Measurements from ENCODE around the gene ACVR1.
A peak's percentile ranks its signal among the peaks of the same experiment; 100 is the strongest.
"Not testable (repeated sequence)": the region's sequence is repeated elsewhere in the genome, so short reads cannot be mapped to it uniquely, and the experiment has no call there.

ACVR1 gene

DNA sequence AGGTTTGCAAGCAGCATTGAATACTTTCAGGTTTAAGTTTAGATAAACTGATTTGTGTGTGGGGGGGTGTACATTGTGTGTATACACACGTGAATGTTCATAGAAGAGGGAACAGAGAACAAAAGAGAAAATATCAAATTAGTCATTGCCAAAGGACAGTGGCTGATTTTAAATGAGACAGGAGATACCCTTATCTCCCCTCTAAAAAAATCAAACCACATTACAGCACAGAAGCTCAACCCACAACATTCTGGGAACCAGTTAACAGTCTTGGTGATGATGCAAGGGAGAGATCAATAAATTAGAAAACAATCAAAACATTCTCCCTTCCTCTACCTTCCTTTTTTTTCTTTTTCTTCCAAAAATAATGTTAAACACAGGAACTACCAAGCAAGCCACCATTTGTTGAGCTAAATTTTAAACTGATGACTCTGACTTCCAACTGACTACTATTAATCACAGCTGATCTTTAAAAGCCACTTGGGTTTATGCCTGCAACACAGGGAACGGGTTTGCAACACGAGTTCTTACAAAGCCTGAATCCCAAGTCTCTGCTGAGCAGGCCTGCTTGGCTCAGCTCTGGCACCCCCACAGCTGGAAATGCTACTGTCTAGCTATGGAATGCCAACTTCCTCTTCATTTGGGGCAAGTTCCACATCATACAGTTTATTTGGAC lies 128.3 kb downstream of the ACVR1 start:
- DNase-seq = no peak
- in situ Hi-C loops (cut with MboI; ENCODE audit: low pct_unique_long_range_greater_than_20kb, low sequenced_read_pairs) = no loop called here

DNA sequence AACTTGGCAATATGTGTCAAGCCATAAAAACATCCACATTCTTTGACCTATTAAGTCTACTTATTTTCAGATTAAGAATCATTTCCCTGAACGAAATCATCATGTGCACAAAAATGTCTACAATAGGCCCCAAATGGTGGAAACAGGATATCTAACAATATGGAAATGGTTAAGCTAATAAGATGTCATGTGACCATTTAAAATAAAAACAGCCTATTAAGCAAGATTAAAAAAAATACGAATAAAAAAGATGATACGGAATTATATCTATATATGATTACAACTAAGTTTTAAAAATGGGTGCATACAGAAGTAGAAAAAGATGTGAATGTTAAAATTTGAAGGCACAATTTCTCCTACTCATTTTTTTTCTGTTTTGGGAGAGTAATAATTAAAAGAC lies 128.8 kb downstream of the ACVR1 start:
- in situ Hi-C loops (cut with MboI; ENCODE audit: low pct_unique_long_range_greater_than_20kb, low sequenced_read_pairs) = no loop called here
- DNase-seq = no peak

DNA sequence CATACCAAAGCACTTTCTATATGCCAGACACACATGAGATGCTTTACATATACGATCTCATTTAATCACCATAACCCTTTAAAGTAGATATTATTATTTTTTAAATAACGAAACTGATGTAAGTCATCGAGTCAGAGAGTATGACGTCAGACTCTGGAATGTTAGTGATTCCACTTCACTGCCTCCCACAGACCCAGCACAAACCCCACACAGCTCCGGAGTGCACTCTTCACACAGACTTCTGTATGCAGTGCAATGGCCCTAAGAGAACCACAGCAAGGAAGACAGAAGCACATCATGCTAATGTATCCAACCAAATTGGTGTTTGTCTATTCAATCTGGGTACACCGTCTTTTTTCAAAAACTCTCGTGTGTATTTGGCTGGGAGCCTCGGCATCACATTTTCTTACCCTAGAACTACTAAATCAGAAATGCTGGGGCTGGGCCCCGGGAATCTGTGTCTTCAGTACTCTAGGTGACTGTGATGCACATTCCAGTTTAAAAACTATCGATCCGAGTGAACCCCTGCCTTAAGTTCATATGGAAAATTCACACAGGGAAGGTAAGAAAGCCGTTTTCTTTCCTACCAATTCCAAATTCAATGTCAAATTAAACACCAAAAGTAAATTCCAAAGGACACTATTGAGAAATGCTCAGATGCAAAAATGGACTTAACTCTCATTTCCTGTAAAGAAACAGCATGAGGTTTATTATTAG lies 129.7 kb downstream of the ACVR1 start:
- in situ Hi-C loops (cut with MboI; ENCODE audit: low pct_unique_long_range_greater_than_20kb, low sequenced_read_pairs) = no loop called here
- DNase-seq = no peak

DNA sequence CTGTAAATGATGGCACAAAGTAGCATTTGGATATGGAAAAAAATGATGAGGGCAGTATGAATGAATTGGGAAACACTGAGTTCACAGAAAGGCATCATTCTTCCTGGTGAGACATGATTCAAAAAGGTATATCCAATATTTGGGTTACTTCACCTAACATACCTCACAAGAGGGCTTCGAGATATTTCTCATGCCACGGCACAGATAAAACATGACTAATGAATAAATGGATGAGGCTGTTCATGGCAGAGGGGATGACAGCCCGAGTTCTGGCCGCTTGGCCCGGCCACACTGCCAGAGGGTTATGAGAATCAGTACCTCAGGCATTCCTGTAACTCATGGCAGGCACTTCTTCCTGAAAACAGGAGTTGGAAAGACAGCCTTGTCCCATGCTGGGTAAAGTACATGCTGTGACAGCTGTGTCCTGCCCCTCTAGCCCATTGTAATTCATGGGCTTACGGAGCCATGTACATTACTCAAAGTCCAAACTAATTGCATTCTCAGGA lies 131.5 kb downstream of the ACVR1 start:
- DNase-seq = no peak

DNA sequence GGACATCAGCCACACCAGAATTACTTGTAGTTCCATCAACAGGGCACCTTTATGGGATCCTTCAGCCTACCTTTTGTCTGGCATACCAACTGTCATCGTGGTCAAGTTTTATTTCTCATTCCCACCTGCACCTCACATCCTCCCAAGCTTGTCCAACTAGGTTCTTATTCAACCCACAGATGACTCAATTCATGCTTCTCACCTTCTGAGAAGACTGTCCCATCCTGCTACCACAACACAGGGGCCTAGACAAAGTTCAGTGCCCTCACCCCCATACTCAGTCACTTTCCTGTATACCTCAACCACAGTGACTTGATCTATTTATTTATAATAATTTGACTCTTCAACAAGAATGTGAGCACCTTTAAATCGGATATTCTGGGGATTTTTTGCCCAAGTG lies 133.1 kb downstream of the ACVR1 start:
- in situ Hi-C loops (cut with MboI; ENCODE audit: low pct_unique_long_range_greater_than_20kb, low sequenced_read_pairs) = no loop called here
- no peak for DNase-seq

More for the DNA sequence above, 131.5 kb downstream of the ACVR1 start:
- in situ Hi-C loops (cut with MboI; ENCODE audit: low pct_unique_long_range_greater_than_20kb, low sequenced_read_pairs) = no loop called here

DNA sequence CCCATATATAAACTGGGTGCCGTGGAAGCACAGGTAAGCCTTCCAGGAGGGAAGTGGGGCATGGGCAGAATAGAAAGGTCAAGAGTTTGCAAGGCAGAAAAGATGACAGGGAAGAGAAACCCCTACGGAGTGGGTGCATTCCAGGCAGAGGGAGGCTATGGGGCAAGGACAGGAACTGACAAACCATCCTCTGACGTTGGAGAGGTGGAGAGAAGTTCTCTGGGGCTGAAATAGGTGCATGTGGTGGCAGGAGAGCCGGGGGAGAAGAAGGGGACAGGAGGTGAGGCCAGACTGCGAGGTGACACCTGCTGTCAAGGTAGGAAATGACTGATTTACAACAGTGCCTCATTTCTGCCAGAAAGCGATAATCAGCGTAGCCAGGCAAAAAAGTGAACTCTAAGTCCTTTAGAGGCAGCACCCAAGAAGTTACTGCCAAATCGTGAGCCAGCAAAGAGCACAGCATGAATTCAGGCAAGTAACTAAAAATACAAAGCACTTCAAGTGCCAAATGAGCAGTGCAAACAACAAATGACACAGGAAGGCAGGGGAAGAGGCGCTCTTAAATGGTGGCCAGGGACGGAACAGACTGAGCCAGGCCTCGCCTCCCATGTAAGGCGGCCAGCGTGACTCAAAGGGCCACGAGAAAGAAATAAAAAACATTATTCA lies 134.2 kb downstream of the ACVR1 start:
- in situ Hi-C loops (cut with MboI; ENCODE audit: low pct_unique_long_range_greater_than_20kb, low sequenced_read_pairs) = no loop called here

DNA sequence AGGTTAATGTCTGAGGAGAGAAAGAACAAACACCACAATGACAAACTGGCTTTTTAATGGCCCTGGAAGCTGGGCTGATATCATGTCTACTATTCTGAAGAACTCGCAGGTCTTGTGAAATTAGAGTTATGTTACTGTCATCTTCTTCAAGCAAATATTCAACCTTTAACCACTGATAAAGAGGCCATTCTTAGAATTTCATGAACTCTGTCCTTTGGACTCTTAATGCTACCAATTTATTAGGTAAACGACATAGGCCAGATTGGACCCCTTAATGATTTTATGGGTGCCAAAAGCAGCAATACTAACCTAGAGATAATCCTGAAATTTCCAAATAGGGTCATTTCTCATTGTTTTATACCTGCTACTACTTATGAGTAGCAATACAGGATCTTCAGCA lies 138.5 kb downstream of the ACVR1 start:
- no peak for DNase-seq
- in situ Hi-C loops (cut with MboI; ENCODE audit: low pct_unique_long_range_greater_than_20kb, low sequenced_read_pairs) = no loop called here

More for the DNA sequence above, 134.2 kb downstream of the ACVR1 start:
- DNase-seq = no peak

DNA sequence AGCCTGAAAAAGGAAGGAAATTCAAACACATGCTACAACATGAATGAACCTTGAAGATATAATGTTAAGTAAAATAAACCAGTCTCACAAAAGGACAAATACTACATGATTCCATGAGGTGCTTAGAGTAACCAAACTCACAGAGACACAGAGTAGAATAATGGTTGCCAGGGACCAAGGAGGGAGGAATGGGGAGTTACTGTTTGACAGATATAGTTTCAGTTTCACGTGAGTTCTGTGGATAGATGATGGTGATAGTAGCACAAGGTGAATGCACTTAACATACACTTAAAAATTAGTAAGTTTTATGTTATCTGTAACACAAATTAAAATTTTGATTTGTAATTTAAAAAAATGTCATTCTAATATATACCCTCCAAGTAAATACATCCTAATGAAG lies 140.6 kb downstream of the ACVR1 start:
- in situ Hi-C loops (cut with MboI; ENCODE audit: low pct_unique_long_range_greater_than_20kb, low sequenced_read_pairs) = no loop called here
- no peak for DNase-seq

DNA sequence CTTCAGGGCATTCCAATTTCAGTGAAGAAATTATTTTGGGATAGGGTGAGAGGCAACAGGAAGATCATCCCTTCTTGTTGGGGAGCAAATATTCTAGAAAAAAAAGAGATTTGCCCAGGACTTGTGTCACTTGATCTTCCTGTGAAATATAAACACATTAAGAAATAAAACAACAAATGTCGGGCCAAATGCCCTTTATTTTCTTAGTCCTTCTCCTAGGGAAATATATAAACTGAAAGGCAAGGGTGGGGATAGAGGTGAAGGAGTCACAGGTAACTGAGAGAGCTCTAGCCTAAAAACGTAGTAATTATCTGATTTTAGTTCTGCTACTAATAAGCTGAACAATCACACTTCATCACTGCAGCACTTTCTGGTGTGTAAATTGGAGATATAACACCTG lies 142.9 kb downstream of the ACVR1 start:
- DNase-seq = no peak
- in situ Hi-C loops (cut with MboI; ENCODE audit: low pct_unique_long_range_greater_than_20kb, low sequenced_read_pairs) = no loop called here

DNA sequence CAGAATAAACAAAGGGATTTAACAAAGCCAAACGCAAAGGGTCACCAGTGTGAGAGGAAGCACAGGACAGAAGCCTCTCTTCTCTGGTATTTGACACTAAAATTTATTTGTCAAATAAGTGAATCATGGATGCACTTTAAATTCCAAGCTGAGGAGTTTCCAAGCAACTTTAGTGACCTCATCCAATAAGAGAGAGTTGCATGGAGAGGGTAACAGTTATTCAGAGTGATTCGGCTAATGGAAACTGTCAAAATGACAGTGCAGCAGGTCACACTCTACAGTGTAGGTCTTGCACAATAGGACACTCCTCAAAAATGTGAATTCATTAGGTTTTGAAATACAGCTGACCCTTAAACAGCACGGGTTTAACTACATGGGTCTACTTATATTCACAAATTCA lies 143.5 kb downstream of the ACVR1 start:
- in situ Hi-C loops (cut with MboI; ENCODE audit: low pct_unique_long_range_greater_than_20kb, low sequenced_read_pairs) = no loop called here
- DNase-seq = no peak

DNA sequence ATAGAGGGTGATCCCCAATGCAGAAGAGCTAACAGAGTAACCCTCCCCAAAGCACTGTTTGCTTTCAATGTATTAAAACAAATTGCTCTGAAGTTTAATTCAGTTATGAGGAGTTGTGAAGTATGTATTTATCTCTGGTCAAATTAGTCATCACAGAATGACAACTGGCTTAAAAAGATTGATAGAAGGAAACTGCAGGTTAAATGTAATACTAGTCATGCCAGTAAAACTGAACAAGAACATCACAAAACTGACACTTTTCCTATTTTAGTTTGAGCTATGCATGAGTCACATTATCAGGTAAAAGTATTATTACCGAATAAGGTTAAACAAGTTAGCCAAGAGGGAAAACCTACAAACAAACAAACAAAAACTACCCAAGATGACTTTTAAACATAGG lies 148.4 kb downstream of the ACVR1 start:
- in situ Hi-C loops (cut with MboI; ENCODE audit: low pct_unique_long_range_greater_than_20kb, low sequenced_read_pairs) = no loop called here
- no peak for DNase-seq

DNA sequence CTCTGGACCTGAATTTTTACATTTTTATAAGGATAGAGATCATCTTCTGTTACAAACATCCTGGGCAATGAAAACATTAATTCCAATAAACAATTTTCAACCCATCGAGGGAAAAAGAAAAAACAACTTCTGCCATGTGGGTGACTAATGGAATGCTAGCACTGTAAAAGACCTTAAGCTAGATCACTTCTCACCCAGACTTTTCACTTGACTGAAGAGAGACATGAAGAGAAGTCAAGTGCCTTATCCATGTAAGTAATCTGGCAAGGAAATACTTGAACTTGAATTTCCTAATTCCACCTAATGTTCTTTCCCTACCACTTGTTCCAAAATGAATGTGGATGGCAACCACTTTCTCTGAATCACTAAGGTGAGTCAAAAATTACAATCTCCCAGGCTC lies 149.2 kb downstream of the ACVR1 start:
- in situ Hi-C loops (cut with MboI; ENCODE audit: low pct_unique_long_range_greater_than_20kb, low sequenced_read_pairs) = no loop called here
- no peak for DNase-seq

DNA sequence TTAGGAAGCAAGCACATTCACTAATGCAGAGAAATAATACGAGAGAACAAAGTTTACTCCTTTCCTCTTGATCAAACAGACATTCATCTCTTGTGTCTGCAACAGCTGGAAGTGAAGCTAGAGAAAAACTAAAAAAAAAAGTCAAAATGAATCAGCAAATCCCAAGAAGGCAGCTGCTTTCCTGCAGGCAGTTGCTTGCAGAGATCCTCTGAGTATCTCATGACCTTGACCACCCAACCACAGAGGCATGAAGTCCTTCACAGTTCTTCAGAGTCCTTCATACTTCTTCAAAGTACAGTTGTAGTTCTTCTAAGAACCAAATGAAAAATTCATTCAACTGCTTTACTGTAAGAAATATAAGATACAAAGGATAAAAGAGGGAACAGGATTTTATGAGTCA lies 150.3 kb downstream of the ACVR1 start:
- in situ Hi-C loops (cut with MboI; ENCODE audit: low pct_unique_long_range_greater_than_20kb, low sequenced_read_pairs) = no loop called here
- DNase-seq = no peak

DNA sequence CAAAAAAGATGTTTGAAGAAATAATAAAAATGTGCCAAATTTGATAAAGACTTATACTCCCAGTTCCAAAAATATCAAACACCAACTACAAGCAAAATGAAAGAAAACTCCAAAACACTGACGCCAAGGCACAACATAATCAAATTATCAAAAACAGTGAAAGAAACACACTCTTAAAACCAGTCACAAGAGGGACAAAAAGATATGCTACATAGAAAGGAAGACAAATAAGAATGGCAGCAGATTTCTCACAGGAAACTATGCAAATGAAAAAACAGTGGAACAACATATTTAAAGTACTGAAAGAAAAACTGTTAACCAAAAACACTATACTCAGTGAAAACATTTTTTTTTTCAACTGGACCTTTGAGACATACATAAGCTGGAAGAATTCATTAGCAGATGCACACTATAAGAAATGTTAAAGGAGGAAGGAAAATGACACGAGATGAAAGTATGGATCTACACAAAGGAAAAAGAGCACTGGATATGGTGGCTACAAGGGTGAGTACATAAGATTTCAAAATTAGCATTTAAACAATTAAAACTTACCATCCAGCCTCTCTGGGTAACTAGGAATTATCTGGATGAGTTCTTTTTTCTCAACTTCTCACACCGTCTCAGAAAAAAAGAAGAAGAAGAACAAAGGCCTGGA lies 153.4 kb downstream of the ACVR1 start:
- in situ Hi-C loops (cut with MboI; ENCODE audit: low pct_unique_long_range_greater_than_20kb, low sequenced_read_pairs) = no loop called here
- DNase-seq = peak; percentile 21

DNA sequence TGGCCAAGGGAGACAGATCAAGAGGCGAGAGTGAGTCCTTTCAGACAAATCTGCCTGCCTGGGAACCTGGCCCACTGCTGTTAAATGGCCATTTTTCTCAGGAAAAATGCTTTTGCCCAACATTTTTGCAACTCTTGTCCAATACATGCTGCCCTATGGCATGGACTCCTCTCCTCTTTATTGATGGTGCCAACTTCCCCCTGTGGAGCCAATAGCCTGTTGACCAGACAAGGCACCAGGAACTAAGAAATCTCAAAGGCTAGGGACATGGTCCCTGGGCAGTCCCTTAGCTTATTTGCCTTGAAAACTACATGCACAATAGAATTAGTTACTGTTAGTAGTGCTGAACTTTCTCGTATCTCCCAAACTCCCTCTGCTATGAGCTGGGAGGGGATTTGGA lies 155.6 kb downstream of the ACVR1 start:
- in situ Hi-C loops (cut with MboI; ENCODE audit: low pct_unique_long_range_greater_than_20kb, low sequenced_read_pairs) = no loop called here
- no peak for DNase-seq

DNA sequence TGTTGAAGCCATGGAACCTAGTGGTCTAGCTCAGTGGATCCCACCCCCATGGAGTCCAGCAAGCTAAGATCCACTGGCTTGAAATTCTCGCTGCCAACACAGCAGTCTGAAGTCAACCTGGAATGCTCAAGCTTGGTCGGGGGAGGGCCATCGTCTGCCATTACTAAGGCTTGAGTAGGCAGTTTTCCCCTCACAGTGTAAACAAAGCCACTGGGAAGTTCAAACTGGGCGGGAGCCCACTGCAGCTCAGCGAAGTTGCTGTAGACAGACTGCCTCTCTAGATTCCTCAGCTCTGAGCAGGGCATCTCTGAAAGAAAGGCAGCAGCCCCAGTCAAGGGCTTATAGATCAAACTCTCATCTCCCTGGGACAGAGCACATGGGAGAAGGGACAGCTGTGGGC lies 171.5 kb downstream of the ACVR1 start:
- in situ Hi-C loops (cut with MboI; ENCODE audit: low pct_unique_long_range_greater_than_20kb, low sequenced_read_pairs); DNase-seq: not testable (repeated sequence)

DNA sequence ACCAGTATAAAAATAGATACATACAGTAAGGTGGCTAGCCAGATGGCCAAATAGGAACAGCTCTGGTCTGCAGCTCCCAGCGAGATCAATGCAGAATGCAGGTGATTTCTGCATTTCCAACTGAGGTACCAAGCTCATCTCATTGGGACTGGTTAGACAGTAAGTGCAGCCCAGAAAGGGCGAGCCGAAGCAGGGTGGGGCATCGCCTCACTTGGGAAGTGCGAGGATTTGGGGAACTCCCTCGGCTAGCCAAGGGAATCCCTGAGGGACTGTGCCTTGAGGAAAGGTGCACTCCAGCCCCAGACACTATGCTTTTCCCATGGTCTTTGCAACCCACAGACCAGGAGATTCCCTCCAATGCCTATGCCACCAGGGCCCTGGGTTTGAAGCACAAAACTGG lies 172.0 kb downstream of the ACVR1 start:
- in situ Hi-C loops (cut with MboI; ENCODE audit: low pct_unique_long_range_greater_than_20kb, low sequenced_read_pairs); DNase-seq: not testable (repeated sequence)

DNA sequence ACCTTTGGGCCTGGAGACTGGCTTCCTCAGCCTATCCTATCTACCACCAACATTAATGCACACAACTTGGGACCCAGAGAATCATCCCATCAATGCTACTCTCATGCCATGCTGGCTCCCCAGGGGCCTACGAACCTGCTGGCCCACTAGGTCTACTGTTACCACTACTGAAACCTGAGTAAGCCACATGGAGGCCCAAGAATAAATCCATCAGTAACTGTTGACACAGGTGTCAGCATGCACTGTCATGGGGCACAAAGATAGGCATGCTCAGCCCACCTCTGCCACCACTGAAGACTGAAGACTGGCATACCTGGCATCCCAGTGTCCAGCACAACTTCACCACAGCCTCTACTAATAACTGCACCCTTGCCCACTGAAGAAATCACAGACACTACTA lies 176.3 kb downstream of the ACVR1 start:
- DNase-seq = no peak
- in situ Hi-C loops (cut with MboI; ENCODE audit: low pct_unique_long_range_greater_than_20kb, low sequenced_read_pairs) = no loop called here

DNA sequence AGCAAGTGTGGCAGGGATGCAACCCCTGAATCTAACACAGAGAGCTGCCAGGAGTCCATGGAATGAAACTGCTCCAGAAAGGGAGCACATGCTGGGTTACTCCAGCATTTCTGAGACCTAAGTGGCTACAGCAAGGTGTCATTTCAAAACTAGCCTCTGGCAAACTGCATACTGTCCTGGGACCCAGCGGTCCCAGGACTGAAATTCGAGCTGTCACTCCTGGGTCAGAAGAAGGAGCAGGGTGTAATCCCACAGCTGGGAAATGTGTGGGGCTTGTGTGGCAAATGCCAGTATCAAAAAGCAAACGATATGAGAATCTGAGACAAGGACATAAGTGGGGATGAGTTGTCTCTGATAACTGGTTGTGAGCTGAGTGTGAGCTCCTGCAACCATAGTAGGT lies 177.1 kb downstream of the ACVR1 start:
- no peak for DNase-seq
- in situ Hi-C loops (cut with MboI; ENCODE audit: low pct_unique_long_range_greater_than_20kb, low sequenced_read_pairs) = no loop called here

DNA sequence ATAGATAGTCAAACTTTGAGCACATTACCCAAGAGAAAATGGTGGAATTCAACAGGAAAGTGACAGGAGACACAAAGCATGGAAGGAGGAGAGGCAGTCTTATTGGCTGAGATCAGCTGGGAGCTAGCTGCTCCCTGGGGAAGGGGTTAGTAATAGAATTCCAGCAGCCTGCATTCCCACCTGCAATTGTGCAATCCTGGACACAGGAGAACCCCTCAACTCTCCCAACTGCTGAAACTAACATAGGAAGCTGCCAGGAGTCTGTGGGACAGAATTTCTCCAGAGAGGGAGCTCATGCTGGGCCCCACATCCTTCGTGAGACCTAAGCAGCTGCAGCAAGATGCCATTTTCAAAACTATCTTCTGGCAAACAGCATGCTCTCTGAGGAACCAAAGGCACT lies 177.7 kb downstream of the ACVR1 start:
- no peak for DNase-seq
- in situ Hi-C loops (cut with MboI; ENCODE audit: low pct_unique_long_range_greater_than_20kb, low sequenced_read_pairs) = no loop called here

Measured in KBM-7 (cell line).